Panc1 (cell line): ENCODE data around the gene FTSJ3.

Experiments
- POLR2AphosphoS5 ChIP-seq: IDR thresholded peaks from 2 replicates; pipeline ENCODE4 v1.6.1; 2012; ENCODE audit warnings: mild to moderate bottlenecking, low read depth, low read length, moderate library complexity
- SIN3A ChIP-seq: IDR thresholded peaks from 2 replicates; pipeline ENCODE4 v1.6.1; 2012; ENCODE audit warnings: low read depth, mild to moderate bottlenecking, low read length, moderate library complexity, borderline replicate concordance; ENCODE audit not compliant: insufficient read depth
- TCF7L2 ChIP-seq: IDR thresholded peaks from 2 replicates; pipeline ENCODE4 v1.6.1; 2011; ENCODE audit warnings: mild to moderate bottlenecking, low read depth, low read length, inconsistent platforms
- TF ChIP-seq, protein P1 (sequence below): fragments of 450-650 bp; IDR thresholded peaks from 2 replicates; pipeline ENCODE4 v1.5.1; 2017; ENCODE audit warnings: mild to moderate bottlenecking
- TF ChIP-seq, protein P2 (sequence below), 2 experiments: IDR thresholded peaks; 2 replicates each; pipeline ENCODE4 v1.6.1; 2011 to 2012; ENCODE audit warnings: low read depth in 2 of 2, control low read depth in 1 of 2, low read length in 1 of 2, mild to moderate bottlenecking in 1 of 2, moderate library complexity in 1 of 2; ENCODE audit not compliant: insufficient read depth in 1 of 2

DNA sequence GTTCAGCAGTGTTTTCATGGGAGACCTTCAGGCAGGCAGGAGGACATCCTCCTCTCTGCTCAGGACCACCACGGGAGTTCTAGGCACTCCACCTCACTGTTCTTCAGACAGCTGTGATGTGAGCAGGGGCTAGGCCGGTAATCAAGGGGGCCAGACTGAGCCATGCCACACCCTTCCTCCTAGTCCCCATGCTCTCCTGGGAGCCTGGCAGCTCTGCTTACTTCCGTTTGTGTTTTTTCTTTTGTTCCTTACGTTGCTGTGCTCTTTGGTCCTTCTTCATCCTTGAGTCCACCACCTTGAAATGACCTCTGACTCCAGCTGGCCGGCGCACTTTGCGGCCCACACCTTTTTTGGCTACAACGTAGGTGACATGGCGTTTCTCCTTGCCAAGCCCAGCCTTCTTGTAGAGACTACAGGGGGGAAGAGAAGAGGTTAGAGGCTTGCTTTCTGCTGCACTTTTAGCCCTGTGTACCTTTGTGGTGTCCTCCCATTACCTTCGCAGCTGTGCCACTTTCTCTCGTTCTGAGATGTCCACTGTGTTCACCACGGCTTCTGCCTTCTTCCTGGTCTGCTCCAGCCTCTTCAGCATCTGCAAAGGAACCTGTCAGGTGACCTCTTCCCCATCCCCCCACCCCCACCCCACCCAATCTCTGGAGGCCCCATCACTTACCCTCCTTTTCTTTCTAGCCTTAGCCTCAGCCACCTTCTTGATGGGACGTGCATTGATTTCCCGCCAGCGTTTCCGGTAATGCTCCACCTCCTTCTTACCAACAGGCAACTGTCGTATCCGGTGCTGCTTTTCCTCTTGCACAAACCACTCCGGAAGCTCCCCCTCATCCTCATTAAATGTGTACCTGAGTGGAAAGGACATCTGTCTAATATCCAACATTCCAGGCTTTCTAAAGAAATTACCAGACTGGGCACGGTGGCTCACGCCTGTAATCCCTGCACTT is 7.6 kb downstream of the FTSJ3 start:
- TF ChIP-seq POLR2AphosphoS5 (no peak), SIN3A (no peak), TCF7L2 (no peak)
- TF ChIP-seq, protein P1, sequence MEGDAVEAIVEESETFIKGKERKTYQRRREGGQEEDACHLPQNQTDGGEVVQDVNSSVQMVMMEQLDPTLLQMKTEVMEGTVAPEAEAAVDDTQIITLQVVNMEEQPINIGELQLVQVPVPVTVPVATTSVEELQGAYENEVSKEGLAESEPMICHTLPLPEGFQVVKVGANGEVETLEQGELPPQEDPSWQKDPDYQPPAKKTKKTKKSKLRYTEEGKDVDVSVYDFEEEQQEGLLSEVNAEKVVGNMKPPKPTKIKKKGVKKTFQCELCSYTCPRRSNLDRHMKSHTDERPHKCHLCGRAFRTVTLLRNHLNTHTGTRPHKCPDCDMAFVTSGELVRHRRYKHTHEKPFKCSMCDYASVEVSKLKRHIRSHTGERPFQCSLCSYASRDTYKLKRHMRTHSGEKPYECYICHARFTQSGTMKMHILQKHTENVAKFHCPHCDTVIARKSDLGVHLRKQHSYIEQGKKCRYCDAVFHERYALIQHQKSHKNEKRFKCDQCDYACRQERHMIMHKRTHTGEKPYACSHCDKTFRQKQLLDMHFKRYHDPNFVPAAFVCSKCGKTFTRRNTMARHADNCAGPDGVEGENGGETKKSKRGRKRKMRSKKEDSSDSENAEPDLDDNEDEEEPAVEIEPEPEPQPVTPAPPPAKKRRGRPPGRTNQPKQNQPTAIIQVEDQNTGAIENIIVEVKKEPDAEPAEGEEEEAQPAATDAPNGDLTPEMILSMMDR = no peak
- TF ChIP-seq, protein P2, sequence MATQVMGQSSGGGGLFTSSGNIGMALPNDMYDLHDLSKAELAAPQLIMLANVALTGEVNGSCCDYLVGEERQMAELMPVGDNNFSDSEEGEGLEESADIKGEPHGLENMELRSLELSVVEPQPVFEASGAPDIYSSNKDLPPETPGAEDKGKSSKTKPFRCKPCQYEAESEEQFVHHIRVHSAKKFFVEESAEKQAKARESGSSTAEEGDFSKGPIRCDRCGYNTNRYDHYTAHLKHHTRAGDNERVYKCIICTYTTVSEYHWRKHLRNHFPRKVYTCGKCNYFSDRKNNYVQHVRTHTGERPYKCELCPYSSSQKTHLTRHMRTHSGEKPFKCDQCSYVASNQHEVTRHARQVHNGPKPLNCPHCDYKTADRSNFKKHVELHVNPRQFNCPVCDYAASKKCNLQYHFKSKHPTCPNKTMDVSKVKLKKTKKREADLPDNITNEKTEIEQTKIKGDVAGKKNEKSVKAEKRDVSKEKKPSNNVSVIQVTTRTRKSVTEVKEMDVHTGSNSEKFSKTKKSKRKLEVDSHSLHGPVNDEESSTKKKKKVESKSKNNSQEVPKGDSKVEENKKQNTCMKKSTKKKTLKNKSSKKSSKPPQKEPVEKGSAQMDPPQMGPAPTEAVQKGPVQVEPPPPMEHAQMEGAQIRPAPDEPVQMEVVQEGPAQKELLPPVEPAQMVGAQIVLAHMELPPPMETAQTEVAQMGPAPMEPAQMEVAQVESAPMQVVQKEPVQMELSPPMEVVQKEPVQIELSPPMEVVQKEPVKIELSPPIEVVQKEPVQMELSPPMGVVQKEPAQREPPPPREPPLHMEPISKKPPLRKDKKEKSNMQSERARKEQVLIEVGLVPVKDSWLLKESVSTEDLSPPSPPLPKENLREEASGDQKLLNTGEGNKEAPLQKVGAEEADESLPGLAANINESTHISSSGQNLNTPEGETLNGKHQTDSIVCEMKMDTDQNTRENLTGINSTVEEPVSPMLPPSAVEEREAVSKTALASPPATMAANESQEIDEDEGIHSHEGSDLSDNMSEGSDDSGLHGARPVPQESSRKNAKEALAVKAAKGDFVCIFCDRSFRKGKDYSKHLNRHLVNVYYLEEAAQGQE (IDR thresholded peaks at IDR 0.05; ENCODE audit: insufficient read depth in 1 of 2, low read depth in 2 of 2, low read length in 1 of 2) = no peak
